Transverse colon (tissue), 4 donors: ENCODE results near the gene FILIP1L. TPM values are rescaled to one million over a fixed set of nuclear protein-coding genes. Genes with fewer than 3 reads are reported as not detected.

Source experiments
- DNase-seq: peaks from one replicate; pipeline ENCODE4 v3.0.0-alpha.2; 2019
- H3K27ac ChIP-seq, 4 donors: fragments of 200-600 bp; sonication (generic); 2 replicates each; pipeline ENCODE4 v1.5.1; 2016 to 2018; ENCODE audit warnings: inconsistent platforms in 4 of 4
- H3K27me3 ChIP-seq: fragments of 200-600 bp; sonication (generic); 2 replicates; pipeline ENCODE4 v1.5.1; 2017; ENCODE audit warnings: inconsistent platforms
- H3K36me3 ChIP-seq, 4 donors: fragments of 200-600 bp; sonication (generic); 2 replicates each; pipeline ENCODE4 v1.5.1; 2017 to 2019; ENCODE audit warnings: inconsistent platforms in 4 of 4
- H3K4me1 ChIP-seq, 4 donors: fragments of 200-600 bp; sonication (generic); 2 replicates each; pipeline ENCODE4 v1.5.1; 2017 to 2020; ENCODE audit warnings: inconsistent platforms in 4 of 4
- H3K4me3 ChIP-seq, 4 donors: fragments of 200-600 bp; sonication (generic); 1 replicate in 1 of 4; 2 replicates in 3 of 4; pipeline versions ENCODE4 v1.5.1 to v1.6.1; 2017 to 2019; ENCODE audit warnings: inconsistent platforms in 4 of 4
- H3K9me3 ChIP-seq, 2 donors: fragments of 200-600 bp; sonication (generic); 2 replicates each; pipeline ENCODE4 v1.5.1; 2017 to 2019; ENCODE audit warnings: inconsistent platforms in 2 of 2
- CTCF ChIP-seq, 5 experiments: fragments of 200-600 bp in 3 of 5; fragments of 450-650 bp in 2 of 5; sonication (generic) in 3 of 5; IDR thresholded peaks; 1 replicate in 2 of 5; 2 replicates in 3 of 5; pipeline ENCODE4 v1.5.1; 2016 to 2017; ENCODE audit warnings: antibody characterized with exemption in 5 of 5, inconsistent platforms in 3 of 5, mild to moderate bottlenecking in 2 of 5, moderate library complexity in 1 of 5
- EP300 ChIP-seq: sonication (generic); formaldehyde crosslinking; IDR thresholded peaks from one replicate; pipeline ENCODE4 v1.6.1; 2017; ENCODE audit warnings: antibody characterized with exemption, low read depth
- POLR2A ChIP-seq: fragments of 450-650 bp; IDR thresholded peaks from one replicate; pipeline ENCODE4 v1.6.1; 2016; ENCODE audit warnings: antibody characterized with exemption, mild to moderate bottlenecking, moderate library complexity
- POLR2AphosphoS5 ChIP-seq, 3 donors: sonication (generic); formaldehyde crosslinking; IDR thresholded peaks; one replicate each; pipeline ENCODE4 v1.6.1; 2016; ENCODE audit warnings: antibody characterized with exemption in 3 of 3
- WGBS, 2 donors: methylation state at CpG; one replicate each; pipeline ENCODE4 v1.1.5; 2018; ENCODE audit warnings: low coverage in 1 of 2; 5-methylcytosine and 5-hydroxymethylcytosine counted together
- in situ Hi-C, 4 donors: fragments of 200-750 bp; cut with MboI; loops; one replicate each; pipeline versions ENCODE4 v1.15.0 to v1.15.1; 2017; ENCODE audit warnings: low sequenced_read_pairs in 3 of 4, low pct_ligation_motif_present in 1 of 4, low pct_unique_long_range_greater_than_20kb in 1 of 4
- intact Hi-C: fragments of 100-400 bp; cut with DNase I; formaldehyde crosslinking; loops from one replicate; pipeline ENCODE4 v1.15.1; 2023; ENCODE audit warnings: low total_unique reads
- total RNA-seq, 4 donors: library from RNA; depleted of rRNA; stranded (reverse); fragments of >200 nt; gene quantifications; one replicate each; pipeline ENCODE4 v1.1.0, GENCODE V29; 2016

Gene FILIP1L
- total RNA-seq, 4 donors from 2014 or later = 12.3 to 38.2 (median 26.9) TPM

DNA sequence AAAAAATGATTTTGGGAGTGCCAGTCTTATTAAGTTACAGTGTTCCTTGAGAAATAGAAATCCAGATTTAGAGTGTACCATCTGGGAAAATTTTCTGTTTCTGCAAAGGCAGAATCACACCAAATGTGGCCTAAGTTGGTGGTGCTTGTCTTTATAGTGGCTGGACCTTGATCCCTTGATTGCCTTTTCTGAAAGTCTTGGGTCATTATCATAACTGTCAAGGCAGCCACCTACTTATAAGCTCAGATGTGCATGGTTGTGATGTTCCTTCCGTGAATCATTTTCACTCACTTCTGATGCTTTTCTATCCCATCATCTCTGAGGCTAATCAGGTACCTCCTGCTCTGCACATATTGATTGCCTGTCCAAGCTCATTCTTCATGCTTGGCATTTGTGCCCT is 276.6 kb downstream of the FILIP1L start:
- TF ChIP-seq CTCF (IDR thresholded peaks at IDR 0.05) = no peak
- TF ChIP-seq POLR2A = no peak
- no peak for TF ChIP-seq EP300
- TF ChIP-seq POLR2AphosphoS5 (IDR thresholded peaks at IDR 0.05) = no peak
- no peak for DNase-seq
- H3K4me1 ChIP-seq = peaks cover 0 to 16% (median 6%) of the 10 kb centered on the region in 4 donors
- no peaks in the 10 kb centered on the region for H3K9me3 ChIP-seq
- H3K27ac ChIP-seq = peak overlapping the region in 2 of 4 donors; percentile 9 to 35
- intact Hi-C loops (no loop called here), in situ Hi-C loops (loop anchor here in 3 of 4 donors (5.0 to 25.0 kb wide), 3 partner anchors 225 to 750 kb away; no protein-coding TSS in a partner anchor)
- no peaks in the 10 kb centered on the region for H3K27me3 ChIP-seq
- 56 to 70% methylated on average over 1 of the region's 1 CpG for WGBS, 2 donors
- no peak overlapping the region for H3K4me3 ChIP-seq
- H3K36me3 ChIP-seq = no peaks in the 10 kb centered on the region

- TF ChIP-seq POLR2A = no peak
- no peak for TF ChIP-seq EP300
- TF ChIP-seq POLR2AphosphoS5 (IDR thresholded peaks at IDR 0.05) = no peak
- TF ChIP-seq CTCF (IDR thresholded peaks at IDR 0.05) = no peak
- WGBS, 2 donors = 50 to 59% methylated on average over 3 of the region's 3 CpGs
- no peaks in the 10 kb centered on the region for H3K9me3 ChIP-seq
- H3K36me3 ChIP-seq = no peaks in the 10 kb centered on the region
- intact Hi-C loops (no loop called here), in situ Hi-C loops (loop anchor here in 3 of 4 donors (5.0 to 25.0 kb wide), 3 partner anchors 226 to 751 kb away; no protein-coding TSS in a partner anchor)
- peaks cover 0 to 16% (median 5%) of the 10 kb centered on the region in 4 donors for H3K4me1 ChIP-seq
- H3K27me3 ChIP-seq = no peaks in the 10 kb centered on the region
- peak overlapping the region in 2 of 4 donors; percentile 9 to 35 for H3K27ac ChIP-seq
- DNase-seq = no peak
- H3K4me3 ChIP-seq = no peak overlapping the region
Observed at GRCh38 chr3:99836681-99837080, 277.6 kb downstream of the FILIP1L start.

- H3K9me3 ChIP-seq = no peaks in the 10 kb centered on the region
- in situ Hi-C loops = loop anchor here (5.0 to 25.0 kb wide), 3 partner anchors 228 to 753 kb away; no protein-coding TSS in a partner anchor
- no peaks in the 10 kb centered on the region for H3K27me3 ChIP-seq
- no peaks in the 10 kb centered on the region for H3K36me3 ChIP-seq
- no peak overlapping the region for H3K4me3 ChIP-seq
- H3K27ac ChIP-seq = no peak overlapping the region
- peaks cover 0 to 16% (median 5%) of the 10 kb centered on the region in 4 donors for H3K4me1 ChIP-seq
- TF ChIP-seq EP300 (no peak), CTCF (IDR thresholded peaks at IDR 0.05) (no peak), POLR2AphosphoS5 (IDR thresholded peaks at IDR 0.05) (no peak), POLR2A (no peak)
- intact Hi-C loops = no loop called here
- no peak for DNase-seq
- WGBS, 2 donors = 82 to 89% methylated on average over 2 of the region's 2 CpGs
Observed at GRCh38 chr3:99834211-99834957, 279.9 kb downstream of the FILIP1L start.

DNA sequence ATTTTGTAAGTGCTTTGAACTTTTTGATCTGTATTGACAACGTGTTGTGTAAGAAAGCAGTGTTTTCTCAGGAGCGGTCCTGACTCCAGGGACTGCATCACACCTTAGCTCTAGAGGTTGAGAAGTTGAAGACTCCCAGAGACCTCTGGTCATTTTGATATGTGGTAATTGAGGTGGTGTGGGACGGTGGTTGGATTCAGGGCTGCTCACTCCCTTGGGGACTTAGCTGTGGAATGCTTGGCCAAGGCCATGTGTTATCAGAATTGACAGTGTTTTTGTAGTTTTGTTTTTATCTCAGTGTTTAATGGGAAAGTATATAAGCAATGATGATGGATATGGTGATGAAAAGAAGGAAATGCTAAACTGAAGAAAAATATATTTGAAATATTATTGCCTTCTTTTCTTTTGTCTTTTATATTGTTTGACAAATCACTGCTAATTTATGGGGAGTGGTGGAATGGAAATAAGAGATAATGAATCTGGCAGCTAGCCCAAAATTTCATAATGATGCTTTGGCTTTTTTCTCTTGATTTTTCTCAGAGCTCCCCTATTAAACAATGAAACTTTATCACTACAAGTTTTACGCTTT is 280.6 kb downstream of the FILIP1L start:
- Histone ChIP-seq H3K27me3 (no peaks in the 10 kb centered on the region), H3K4me1 (peaks cover 0 to 16% (median 5%) of the 10 kb centered on the region in 4 donors), H3K36me3 (no peaks in the 10 kb centered on the region), H3K4me3 (no peak overlapping the region), H3K27ac (peak overlapping the region in 1 of 4 donors; percentile 26), H3K9me3 (no peaks in the 10 kb centered on the region)
- in situ Hi-C loops = loop anchor here (5.0 to 25.0 kb wide), 3 partner anchors 229 to 754 kb away; no protein-coding TSS in a partner anchor
- DNase-seq = no peak
- intact Hi-C loops = loop anchor here (2.0 kb wide), 1 partner anchor 421 kb away; no protein-coding TSS in a partner anchor
- no peak for TF ChIP-seq POLR2A
- WGBS, 2 donors = 66 to 87% methylated on average over 3 to 4 of the region's 4 CpGs
